GM12873 (cell line): Measurements from ENCODE around the gene CYP46A1.
A peak's percentile ranks its signal among the peaks of the same experiment; 100 is the strongest.

Experiments
- TF ChIP-seq, protein P1 (sequence below): IDR thresholded peaks from 2 replicates; pipeline ENCODE4 v1.5.1; 2012; ENCODE audit warnings: low read depth, mild to moderate bottlenecking, moderate library complexity, low read length, control low read depth; ENCODE audit not compliant: insufficient read depth; ENCODE audit errors: missing control alignments

The CYP46A1 gene

GRCh38 chr14:99682809-99683618 lies 1.1 kb upstream of the CYP46A1 start:
- TF ChIP-seq, protein P1, sequence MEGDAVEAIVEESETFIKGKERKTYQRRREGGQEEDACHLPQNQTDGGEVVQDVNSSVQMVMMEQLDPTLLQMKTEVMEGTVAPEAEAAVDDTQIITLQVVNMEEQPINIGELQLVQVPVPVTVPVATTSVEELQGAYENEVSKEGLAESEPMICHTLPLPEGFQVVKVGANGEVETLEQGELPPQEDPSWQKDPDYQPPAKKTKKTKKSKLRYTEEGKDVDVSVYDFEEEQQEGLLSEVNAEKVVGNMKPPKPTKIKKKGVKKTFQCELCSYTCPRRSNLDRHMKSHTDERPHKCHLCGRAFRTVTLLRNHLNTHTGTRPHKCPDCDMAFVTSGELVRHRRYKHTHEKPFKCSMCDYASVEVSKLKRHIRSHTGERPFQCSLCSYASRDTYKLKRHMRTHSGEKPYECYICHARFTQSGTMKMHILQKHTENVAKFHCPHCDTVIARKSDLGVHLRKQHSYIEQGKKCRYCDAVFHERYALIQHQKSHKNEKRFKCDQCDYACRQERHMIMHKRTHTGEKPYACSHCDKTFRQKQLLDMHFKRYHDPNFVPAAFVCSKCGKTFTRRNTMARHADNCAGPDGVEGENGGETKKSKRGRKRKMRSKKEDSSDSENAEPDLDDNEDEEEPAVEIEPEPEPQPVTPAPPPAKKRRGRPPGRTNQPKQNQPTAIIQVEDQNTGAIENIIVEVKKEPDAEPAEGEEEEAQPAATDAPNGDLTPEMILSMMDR, result peak; percentile 88

GRCh38 chr14:99684410-99684934 lies 374 bp downstream of the CYP46A1 start:
- TF ChIP-seq, protein P1, result no peak

DNA sequence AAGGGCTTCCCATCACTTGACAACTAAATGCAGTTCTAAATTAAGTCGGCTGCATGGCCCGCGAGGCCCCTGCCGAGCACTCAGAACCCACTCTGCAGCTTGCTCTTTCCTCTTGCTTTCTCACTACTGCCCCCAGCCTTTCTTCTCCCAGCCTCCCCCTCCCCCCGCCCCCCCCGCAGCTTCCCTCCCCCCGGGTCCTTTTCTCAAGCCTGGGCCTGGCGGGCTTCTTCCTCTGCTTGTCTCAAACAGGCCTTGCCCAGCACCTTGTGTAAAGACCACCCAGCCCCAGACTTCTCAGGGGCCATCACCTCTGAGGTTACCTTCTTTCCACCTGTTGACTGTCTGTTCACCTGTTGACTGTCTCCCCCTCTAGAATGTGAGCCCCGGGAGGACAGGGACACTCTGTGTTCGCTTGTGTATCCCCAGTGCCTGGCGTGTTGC lies 1.1 kb downstream of the CYP46A1 start:
- TF ChIP-seq, protein P1, result no peak

GRCh38 chr14:99685596-99685995 lies 1.5 kb downstream of the CYP46A1 start:
- TF ChIP-seq, protein P1, result no peak

DNA sequence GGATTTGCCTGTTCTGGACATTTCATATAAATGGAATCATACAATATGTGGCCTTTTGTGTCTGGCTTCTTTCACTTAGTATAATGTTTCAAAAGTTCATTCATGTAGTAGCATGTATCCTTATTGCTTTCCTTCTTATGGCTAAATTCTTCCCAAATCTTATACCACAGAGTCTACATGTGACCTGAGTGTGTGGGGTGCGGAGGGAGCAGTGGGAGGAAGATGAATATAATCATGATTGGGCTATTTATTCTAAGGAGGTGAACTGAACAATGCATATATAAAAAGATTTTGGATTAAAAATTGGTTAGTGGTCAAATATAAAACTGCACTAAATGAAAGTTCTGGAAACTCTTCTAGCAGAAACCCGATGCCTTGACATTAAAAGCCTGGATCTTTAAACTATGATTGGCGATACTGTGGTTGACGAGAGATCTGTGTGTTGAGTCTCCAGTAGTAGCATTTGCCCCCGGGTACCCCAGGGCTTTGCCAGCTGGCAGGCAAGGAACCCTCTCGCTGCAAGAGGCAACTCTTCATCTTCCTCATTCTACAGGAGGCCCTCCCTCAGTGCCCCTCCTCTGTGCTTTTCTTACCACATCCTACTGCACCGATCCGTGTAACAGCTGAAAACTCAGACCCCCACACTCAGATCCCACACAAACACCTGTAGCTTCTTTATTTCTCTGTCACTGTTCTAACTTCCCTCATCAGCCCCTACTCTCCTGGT lies 2.6 kb downstream of the CYP46A1 start:
- TF ChIP-seq, protein P1, result no peak

DNA sequence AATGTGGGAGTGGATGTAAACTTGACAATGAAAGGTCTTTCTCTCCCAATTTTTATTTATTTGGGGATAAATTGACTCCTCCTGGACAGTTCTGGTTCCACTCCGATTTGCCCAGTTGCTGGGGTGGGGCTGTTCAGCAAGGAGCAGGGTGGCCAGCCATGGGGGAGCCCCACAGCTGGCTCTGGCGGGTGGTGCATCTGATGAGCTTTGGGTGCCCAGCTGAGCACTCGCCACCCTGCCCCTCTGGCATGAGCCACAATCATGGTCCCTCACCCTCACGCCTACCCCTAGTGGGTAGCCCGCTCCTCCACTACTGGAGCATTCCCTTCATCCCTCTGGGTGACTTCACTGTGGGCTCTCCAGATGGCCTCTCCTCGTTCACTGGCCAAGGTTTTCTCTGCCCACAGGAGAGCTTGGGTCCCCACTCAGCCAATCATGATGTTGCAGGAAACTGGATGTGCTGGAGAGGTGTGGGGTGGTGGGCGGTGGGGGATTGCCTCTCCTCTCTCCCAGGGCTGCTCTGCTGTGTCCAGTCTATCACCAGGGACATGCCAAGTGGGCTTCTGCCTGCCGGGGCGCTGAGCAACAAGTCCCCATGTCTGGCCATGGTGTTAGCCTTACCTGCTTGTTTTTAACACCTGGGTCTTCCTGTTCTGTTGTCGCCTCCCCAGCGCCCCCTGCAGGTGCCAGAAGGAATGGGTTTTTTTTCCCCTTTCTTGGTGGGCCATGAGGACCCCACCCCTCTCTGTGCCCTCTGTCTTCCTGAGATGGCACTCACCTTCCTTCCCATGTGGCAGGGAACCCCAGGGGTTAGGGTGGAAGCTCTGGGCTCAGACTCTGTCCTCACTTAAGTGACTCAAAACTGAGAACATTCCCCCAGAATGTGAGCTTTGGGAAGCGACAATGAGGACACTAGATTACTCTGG lies 3.4 kb downstream of the CYP46A1 start:
- TF ChIP-seq, protein P1, result peak; percentile 81
